Activated naive CD8-positive, alpha-beta T cell treated with anti-CD3 and anti-CD28 coated beads, Interleukin-2, amount 10 ng/mL, durations not matched to agents 7 days and 5 days (primary cell): Measurements from ENCODE around the gene PEX16. TPM values are rescaled to one million over a fixed set of nuclear protein-coding genes. Genes with fewer than 3 reads are reported as not detected.

Experiments used
- ATAC-seq: fragments of 150-1000 bp; cut with Tn5 transposase; one replicate; pipeline ENCODE4 v1.10.0; 2021; ENCODE audit warnings: low read depth, moderate library complexity
- POLR2A ChIA-PET: fragments of 350-600 bp; sonication (Branson Sonifier 250); formaldehyde crosslinking; loops from one replicate; lab custom pipeline; 2021; ENCODE audit warnings: antibody characterized with exemption; lab: Charles Lee
- DNase-seq: peaks from one replicate; pipeline ENCODE4 v3.0.0; 2021
- H3K27ac Mint-ChIP-seq: one replicate; pipeline ENCODE4 v1.8.0; 2022; ENCODE audit warnings: mild to moderate bottlenecking, mixed read lengths
- H3K27me3 Mint-ChIP-seq: one replicate; pipeline ENCODE4 v1.8.0; 2022; ENCODE audit warnings: mild to moderate bottlenecking, moderate library complexity, mixed read lengths
- H3K36me3 Mint-ChIP-seq: one replicate; pipeline ENCODE4 v1.8.0; 2021; ENCODE audit warnings: mild to moderate bottlenecking, mixed read lengths
- H3K4me1 Mint-ChIP-seq: one replicate; pipeline ENCODE4 v1.8.0; 2021; ENCODE audit warnings: mixed read lengths
- H3K4me3 Mint-ChIP-seq: one replicate; pipeline ENCODE4 v1.8.0; 2022; ENCODE audit warnings: mild to moderate bottlenecking, moderate library complexity, mixed read lengths
- H3K9me3 Mint-ChIP-seq: one replicate; pipeline ENCODE4 v1.8.0; 2021; ENCODE audit warnings: mixed read lengths
- total RNA-seq, 2 experiments: library from RNA; stranded (reverse); gene quantifications; one replicate each; pipeline ENCODE4 v1.2.3, GENCODE V29; 2021

The PEX16 gene
- total RNA-seq, 2 experiments from 2014 or later, result 49.4 to 61.5 TPM

DNA sequence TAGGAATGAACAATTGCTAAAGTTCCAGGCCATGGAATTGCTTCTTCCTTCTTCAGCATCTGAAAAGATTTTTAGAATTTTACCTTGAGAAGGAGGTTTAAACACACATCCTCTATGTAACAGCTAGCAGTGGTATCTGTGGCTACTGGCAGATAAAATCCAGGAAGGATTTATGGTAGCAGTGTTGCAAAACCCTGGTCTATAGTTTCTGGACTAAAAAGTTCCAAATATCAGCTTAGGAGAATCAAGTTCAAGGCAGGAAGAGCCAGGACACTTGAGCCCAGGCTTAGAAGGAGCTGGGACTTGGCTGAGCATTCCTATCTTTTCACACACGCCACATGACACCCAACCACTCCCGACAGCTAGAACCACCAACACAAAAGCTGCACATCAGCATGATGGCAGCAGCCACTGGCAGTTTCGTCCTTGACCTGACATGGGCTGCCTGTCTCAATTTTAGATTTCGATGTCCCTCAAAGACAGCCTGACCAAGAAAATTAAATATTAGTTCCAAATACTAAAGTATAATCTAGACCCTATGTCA lies 18.9 kb upstream of the PEX16 start:
- Mint-ChIP-seq H3K4me1 (no peaks in the 10 kb centered on the region), H3K27ac (no peak overlapping the region), H3K9me3 (no peaks in the 10 kb centered on the region), H3K27me3 (no peaks in the 10 kb centered on the region), H3K4me3 (no peak overlapping the region), H3K36me3 (no peaks in the 10 kb centered on the region)
- POLR2A ChIA-PET, result no interaction called here
- ATAC-seq (no peak), DNase-seq (no peak)

DNA sequence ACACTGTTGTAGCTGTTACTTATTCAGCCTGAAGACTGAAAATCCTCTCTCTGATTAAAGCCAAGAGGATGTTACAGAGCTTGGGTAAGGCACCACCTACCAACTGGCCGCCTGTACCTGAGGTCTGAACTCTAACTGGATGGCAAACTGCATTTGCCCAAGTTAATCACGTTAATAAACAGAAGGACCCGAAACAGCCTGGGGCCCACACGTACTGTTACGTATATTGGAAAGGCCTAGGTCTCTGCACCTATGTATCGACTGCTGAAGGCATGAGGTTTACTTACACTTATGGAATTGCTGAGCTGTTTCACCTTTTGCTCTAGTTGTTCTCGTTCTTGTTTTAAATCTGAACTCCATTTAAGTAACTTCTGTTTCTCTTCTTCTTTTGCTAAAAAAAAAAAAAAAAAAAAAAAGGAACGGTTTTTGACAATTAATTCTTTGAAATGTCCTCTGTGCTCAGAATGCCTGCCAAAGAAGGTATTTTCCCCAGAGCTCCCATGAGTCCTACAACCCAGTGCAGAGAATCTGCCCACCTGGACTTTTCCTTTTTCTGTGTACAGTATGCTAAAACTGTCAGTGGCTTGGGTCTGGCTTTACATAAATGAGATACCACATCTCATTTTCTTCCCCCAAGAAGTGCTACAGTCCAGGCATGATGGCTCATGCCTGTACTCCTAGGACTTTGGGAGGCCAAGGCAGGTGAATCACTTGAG lies 17.8 kb upstream of the PEX16 start:
- no peaks in the 10 kb centered on the region for H3K27me3 Mint-ChIP-seq
- H3K9me3 Mint-ChIP-seq, result no peaks in the 10 kb centered on the region
- H3K4me3 Mint-ChIP-seq, result no peak overlapping the region
- DNase-seq (no peak), ATAC-seq (no peak)
- POLR2A ChIA-PET, result no interaction called here
- no peak overlapping the region for H3K27ac Mint-ChIP-seq
- no peaks in the 10 kb centered on the region for H3K36me3 Mint-ChIP-seq
- H3K4me1 Mint-ChIP-seq, result peaks cover 1% of the 10 kb centered on the region

DNA sequence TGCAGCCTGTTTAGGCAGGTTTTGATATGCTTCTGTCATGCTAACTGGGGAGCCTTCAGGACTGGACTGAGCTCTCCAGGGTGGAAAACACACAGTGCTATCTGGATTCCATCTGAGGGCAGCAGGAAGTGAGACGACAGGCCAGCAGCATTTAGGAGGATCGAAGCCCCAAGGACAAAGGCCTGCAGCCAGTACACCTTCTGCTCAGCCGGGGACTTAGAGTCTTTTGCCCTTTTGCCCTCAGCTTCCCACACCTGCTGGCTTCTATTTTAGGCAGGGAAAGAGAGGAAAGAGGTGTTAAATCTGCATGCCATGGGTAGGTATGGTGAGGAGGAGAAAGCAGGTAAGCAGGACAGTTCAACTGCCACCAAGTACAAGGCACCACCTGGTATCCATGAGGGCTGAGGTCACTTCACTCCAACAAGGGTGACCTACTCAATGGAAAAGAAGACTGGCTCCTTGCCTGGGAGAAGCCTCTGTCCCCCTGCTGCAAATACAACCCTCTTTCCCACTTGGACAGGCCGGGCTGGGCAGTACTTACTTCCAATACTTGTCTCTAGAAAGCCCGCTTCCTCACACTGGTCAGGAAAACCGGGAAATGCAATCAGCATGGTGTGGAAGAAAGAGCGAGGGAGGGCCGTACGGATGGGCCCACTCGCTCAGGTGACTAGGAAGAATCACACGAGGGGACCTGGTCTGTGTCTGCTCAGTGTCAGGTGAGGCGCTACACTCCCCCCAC lies 17.1 kb upstream of the PEX16 start:
- no peak overlapping the region for H3K4me3 Mint-ChIP-seq
- H3K27me3 Mint-ChIP-seq, result no peaks in the 10 kb centered on the region
- H3K27ac Mint-ChIP-seq, result no peak overlapping the region
- DNase-seq, result no peak
- POLR2A ChIA-PET, result interaction anchor here (0.6 kb wide), 1 partner anchor 51 kb away, joined by 5 read pairs; no protein-coding TSS in a partner anchor
- peaks cover 9% of the 10 kb centered on the region for H3K4me1 Mint-ChIP-seq
- no peak for ATAC-seq
- H3K9me3 Mint-ChIP-seq, result no peaks in the 10 kb centered on the region
- H3K36me3 Mint-ChIP-seq, result no peaks in the 10 kb centered on the region

DNA sequence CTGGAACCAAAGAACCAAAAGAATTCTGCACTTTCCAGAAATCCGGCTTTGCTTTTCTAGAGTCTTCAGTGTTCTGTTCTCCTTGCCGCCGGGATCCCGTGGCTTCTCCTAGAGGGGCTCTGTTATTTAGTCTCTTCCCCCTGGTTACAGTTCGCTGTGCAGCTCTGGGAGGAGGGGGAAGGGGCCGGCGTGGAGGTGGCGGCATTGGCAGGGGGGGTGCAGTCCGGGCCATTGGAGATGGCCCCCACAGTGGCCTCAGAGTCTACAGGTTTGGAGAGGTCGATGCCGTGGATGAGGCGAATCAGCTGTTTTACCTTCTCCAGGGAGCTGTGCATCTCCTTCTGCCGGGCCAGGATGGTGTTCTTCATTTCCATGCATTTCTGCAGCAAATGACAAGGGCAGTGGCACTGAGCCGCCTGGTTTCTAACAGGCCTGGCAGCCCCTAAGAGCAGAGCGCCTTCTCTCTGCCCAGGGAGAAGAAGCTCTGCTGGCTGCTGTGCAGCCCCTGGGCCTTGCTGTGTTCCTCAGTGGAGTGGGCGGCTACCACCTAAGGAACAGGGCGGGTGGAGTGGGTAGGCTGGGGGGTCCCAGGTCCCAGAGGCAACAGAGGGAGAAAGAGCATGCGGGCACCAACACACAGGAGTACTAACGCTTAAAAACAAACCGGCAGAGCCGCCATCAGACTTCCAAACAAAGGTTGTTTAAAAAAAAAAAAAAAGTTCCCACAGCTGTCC lies 16.3 kb upstream of the PEX16 start:
- Mint-ChIP-seq H3K36me3 (no peaks in the 10 kb centered on the region), H3K4me1 (peaks cover 11% of the 10 kb centered on the region), H3K4me3 (no peak overlapping the region), H3K9me3 (no peaks in the 10 kb centered on the region), H3K27me3 (no peaks in the 10 kb centered on the region), H3K27ac (no peak overlapping the region)
- DNase-seq (no peak), ATAC-seq (no peak)
- POLR2A ChIA-PET, result interaction anchor here (0.6 kb wide), 1 partner anchor 50 kb away, joined by 5 read pairs; no protein-coding TSS in a partner anchor

DNA sequence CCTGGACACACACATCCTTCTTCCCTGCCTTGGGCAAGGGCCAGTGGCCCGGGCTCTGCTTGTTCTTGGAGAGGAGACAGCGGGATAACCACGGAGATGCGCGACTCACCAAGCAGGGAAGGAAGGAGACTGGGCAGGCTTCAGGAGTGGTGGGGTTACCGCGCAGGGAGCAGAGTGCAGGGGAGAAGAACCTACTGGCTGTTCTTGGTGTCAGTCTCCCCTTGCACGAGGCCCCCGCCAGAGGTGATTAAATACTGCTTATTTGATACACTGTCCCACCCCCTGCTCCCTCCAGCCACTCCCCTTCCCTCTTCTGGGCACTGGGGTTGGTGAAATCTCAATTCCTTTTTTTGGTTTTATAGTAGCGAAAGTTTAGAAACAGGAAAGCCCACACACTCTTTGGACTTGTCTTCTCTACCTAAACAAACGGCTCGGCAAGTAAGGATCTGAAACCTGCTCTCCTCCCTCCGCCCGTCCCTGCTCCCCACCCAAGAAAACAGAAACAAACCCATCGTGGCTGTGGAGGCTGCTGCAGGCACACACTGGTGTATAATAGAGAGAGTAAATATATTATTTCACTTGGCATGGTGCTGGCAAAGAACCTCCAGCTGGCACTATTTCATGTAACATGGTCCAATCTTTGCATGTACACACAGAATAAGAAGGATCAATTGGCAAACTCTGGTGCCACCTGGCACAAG lies 15.6 kb upstream of the PEX16 start:
- POLR2A ChIA-PET, result no interaction called here
- no peak overlapping the region for H3K27ac Mint-ChIP-seq
- ATAC-seq, result no peak

DNA sequence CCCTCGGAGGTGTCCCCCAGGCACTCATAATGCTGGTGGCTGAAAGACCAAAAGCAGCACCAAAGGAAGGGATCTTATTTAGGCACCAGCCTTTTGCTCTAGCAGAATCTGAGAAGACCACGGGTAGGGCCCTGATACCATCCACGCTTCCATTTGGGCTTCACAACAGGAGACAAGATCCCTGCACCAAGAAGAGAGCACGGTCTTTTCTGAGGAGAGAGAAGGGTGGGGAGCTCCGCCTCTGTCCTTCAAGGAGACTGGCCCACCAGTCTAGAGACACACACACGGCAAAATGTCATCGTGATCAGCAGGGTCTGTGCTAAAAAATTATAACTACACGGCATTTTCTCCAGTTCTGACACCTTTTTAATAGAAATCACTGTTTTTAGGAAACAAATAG lies 14.5 kb upstream of the PEX16 start:
- no peaks in the 10 kb centered on the region for H3K36me3 Mint-ChIP-seq
- H3K9me3 Mint-ChIP-seq, result no peaks in the 10 kb centered on the region
- H3K4me3 Mint-ChIP-seq, result no peak overlapping the region
- no peak for ATAC-seq
- POLR2A ChIA-PET, result no interaction called here
- no peak for DNase-seq
- H3K27me3 Mint-ChIP-seq, result no peaks in the 10 kb centered on the region
- H3K4me1 Mint-ChIP-seq, result peaks cover 15% of the 10 kb centered on the region
- H3K27ac Mint-ChIP-seq, result no peak overlapping the region

More for the DNA sequence above, 15.6 kb upstream of the PEX16 start:
- no peaks in the 10 kb centered on the region for H3K36me3 Mint-ChIP-seq
- H3K4me1 Mint-ChIP-seq, result peaks cover 11% of the 10 kb centered on the region
- H3K9me3 Mint-ChIP-seq, result no peaks in the 10 kb centered on the region
- DNase-seq, result no peak
- H3K4me3 Mint-ChIP-seq, result no peak overlapping the region
- no peaks in the 10 kb centered on the region for H3K27me3 Mint-ChIP-seq

DNA sequence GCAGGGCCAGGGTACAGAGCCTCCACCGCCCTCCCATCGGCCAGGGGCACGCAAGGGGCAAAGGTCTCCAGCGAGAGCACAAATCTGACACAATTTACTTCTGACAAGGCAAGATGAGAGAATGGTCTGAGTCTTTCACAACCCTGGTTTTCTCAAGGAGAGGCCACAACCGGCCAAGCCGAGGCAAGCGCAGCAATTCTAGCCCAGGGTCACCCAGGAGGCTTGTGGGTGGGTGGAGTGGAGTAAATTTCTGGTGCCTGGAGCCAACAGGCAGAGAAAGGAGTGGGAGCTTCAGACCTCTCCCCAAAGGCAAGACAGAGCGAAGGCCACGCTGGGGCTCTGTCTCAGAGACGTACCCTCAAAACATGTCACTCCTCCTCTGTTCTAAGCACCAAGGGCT lies 14.1 kb upstream of the PEX16 start:
- no peaks in the 10 kb centered on the region for H3K9me3 Mint-ChIP-seq
- POLR2A ChIA-PET, result interaction anchor here (5.5 kb wide), 1 partner anchor 14 kb away, joined by 40 read pairs; the partner anchor contains the start of gene PEX16
- ATAC-seq, result no peak
- no peak overlapping the region for H3K4me3 Mint-ChIP-seq
- no peak for DNase-seq
- no peaks in the 10 kb centered on the region for H3K27me3 Mint-ChIP-seq
- H3K36me3 Mint-ChIP-seq, result no peaks in the 10 kb centered on the region
- H3K4me1 Mint-ChIP-seq, result peaks cover 17% of the 10 kb centered on the region
- no peak overlapping the region for H3K27ac Mint-ChIP-seq

DNA sequence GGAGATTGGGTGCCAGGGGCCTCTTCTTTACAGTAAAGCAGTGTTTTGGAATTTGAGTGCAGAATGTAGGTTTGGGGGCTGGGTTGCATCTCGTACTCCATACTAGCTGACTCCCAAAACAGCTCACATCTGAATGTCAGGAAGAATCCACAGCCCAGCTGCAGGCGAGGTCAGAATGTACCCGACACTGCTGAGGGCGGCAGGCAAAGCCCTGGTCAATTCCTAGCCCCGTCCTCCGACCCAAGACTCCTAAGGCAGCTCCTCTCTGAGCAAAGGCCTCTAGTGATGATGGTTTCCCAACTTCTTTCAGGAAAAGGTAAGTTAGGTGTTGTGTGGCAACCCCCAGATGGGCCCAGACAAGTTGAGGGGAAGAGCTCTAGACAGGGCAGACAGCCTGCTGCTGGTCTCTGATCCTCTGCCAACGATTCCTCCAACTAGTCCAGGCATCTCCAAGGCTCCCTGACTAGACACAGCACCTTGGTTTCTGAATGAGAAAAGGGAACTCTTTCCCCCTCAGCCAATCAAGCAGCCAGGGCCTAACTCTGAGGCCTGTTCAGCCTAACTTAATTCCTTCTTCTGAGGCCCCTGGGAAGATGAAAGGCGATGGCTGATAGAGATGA lies 13.4 kb upstream of the PEX16 start:
- peak overlapping the region; percentile 82 for H3K27ac Mint-ChIP-seq
- peak overlapping the region; percentile 10 for H3K4me3 Mint-ChIP-seq
- no peaks in the 10 kb centered on the region for H3K36me3 Mint-ChIP-seq
- H3K4me1 Mint-ChIP-seq, result peaks cover 17% of the 10 kb centered on the region
- H3K27me3 Mint-ChIP-seq, result no peaks in the 10 kb centered on the region
- POLR2A ChIA-PET, result interaction anchor here (5.5 kb wide), 1 partner anchor 13 kb away, joined by 40 read pairs; the partner anchor contains the start of gene PEX16
- DNase-seq (no peak), ATAC-seq (no peak)
- H3K9me3 Mint-ChIP-seq, result no peaks in the 10 kb centered on the region

DNA sequence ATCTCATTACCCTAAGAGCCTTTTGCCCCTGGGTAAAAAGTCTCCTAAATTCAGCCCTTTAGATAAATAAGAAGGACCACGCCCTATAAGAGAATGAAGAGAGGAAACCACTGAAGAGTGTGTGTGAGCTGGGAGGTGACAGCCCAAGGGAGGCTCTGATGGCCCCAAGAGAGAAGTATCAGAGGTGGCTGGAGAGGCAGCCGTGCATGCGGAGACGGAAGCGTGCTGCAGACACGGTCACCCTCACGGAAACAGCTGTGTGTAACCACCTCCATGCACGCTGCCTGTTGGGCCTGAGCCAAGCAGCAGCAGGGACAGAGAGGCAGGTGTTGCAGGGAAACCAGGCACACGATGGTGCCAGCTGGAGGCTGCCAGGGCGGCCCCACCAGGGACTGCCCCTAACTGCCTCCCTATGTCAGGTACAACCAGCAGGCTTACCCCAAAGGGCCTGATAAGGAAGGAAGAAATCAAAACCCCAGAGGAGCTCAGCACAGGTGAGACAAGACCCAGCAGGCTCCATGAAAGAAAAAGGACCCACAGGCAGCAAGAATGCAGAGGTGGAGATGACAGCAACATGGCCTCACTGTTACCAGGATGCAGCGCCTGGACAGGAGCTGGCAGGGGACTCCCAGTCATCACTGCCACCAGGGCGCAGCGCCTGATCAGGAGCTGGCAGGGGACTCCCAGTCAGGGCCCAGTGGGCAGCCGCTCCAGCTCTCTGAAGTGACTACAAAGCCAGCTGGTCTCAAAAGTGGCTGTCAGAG lies 12.5 kb upstream of the PEX16 start:
- DNase-seq (no peak), ATAC-seq (peak; percentile 83)
- Mint-ChIP-seq H3K27ac (peak overlapping the region; percentile 82), H3K27me3 (no peaks in the 10 kb centered on the region), H3K9me3 (no peaks in the 10 kb centered on the region), H3K4me1 (peaks cover 17% of the 10 kb centered on the region), H3K36me3 (no peaks in the 10 kb centered on the region), H3K4me3 (peak overlapping the region; percentile 65)
- POLR2A ChIA-PET, result interaction anchor here (5.5 kb wide), 1 partner anchor 13 kb away, joined by 40 read pairs; the partner anchor contains the start of gene PEX16

DNA sequence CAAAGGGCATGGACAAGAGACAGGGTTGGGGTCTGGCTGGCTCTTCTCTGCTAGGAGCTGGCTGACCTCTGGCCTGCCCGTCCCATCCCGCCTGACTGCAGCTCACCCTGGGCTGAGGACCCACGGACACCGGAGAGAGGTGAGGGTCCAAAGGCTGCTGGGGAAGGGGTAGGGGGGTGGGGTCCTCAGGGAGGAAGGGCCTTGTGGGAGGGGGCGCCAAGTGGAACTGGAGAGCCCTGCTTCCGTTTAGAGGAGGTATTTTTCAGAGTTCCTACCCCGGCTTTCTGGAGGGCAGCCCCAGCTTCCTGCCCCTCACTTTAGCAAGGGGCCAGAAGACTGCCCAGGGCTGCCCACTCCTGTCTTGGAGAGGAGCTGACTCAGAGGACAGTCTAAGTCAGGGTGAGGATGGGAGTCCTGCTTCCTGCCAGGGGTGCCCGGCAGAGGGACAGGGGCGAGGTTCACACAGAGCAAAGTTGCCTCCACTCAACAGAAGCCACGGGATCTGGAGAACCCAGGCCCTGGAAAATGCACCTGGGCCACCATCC lies 11.9 kb upstream of the PEX16 start:
- no peaks in the 10 kb centered on the region for H3K36me3 Mint-ChIP-seq
- POLR2A ChIA-PET, result interaction anchor here (0.6 to 5.5 kb wide), 3 partner anchors 12 to 1992 kb away, joined by 3 to 40 read pairs (median 8); partner anchors contain the start of gene PEX16
- H3K9me3 Mint-ChIP-seq, result no peaks in the 10 kb centered on the region
- peak overlapping the region; percentile 82 for H3K27ac Mint-ChIP-seq
- peak overlapping the region; percentile 65 for H3K4me3 Mint-ChIP-seq
- DNase-seq (no peak), ATAC-seq (peak; percentile 24)
- H3K27me3 Mint-ChIP-seq, result peaks cover under 1% of the 10 kb centered on the region
- peaks cover 17% of the 10 kb centered on the region for H3K4me1 Mint-ChIP-seq

DNA sequence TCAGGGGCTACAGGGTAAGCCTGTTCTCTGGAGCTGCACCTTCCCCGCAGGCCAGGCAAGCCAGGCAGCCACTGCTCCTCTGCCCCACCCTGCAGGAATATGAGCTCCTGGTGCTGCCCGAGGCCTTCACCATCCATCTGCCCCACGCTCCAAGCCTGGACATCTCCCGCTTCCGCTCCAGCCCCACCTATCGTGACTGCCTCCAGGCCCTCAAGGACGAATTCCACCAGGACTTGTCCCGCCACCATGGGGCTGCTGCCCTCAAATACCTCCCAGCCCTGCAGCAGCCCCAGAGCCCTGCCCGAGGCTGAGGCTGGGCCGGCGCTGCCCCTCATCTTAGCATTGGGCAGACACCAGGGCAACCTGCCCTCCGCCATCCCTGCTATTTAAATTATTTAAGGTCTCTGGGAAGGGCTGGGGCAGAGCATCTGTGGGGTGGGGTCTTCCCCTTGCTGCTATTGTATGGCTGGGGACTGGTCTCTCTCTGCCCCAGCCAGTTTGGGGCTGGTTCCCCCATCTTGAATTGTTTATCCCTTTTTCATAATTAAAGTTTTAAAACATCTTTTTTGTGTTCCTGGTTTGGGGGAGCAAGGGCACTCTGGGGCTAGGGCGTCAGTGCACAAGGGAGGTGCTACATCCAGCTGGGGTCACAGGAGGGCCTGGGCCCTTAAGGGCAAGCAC lies 11.0 kb upstream of the PEX16 start:
- H3K27ac Mint-ChIP-seq, result no peak overlapping the region
- no peaks in the 10 kb centered on the region for H3K9me3 Mint-ChIP-seq
- H3K36me3 Mint-ChIP-seq, result no peaks in the 10 kb centered on the region
- peaks cover 17% of the 10 kb centered on the region for H3K4me1 Mint-ChIP-seq
- DNase-seq (peak; percentile 28), ATAC-seq (no peak)
- H3K27me3 Mint-ChIP-seq, result peaks cover 8% of the 10 kb centered on the region
- POLR2A ChIA-PET, result interaction anchor here (5.5 kb wide), 1 partner anchor 11 kb away, joined by 40 read pairs; the partner anchor contains the start of gene PEX16
- H3K4me3 Mint-ChIP-seq, result no peak overlapping the region
